Epidermal melanocyte (primary cell): ENCODE results near the gene CASP8AP2.
"Not testable (repeated sequence)": the region's sequence is repeated elsewhere in the genome, so short reads cannot be mapped to it uniquely, and the experiment has no call there.

Experiments used
- DNase-seq: peaks from one replicate; pipeline ENCODE4 v3.0.0; 2011; ENCODE audit warnings: low spot score; ENCODE audit not compliant: insufficient read length

The CASP8AP2 gene

DNA sequence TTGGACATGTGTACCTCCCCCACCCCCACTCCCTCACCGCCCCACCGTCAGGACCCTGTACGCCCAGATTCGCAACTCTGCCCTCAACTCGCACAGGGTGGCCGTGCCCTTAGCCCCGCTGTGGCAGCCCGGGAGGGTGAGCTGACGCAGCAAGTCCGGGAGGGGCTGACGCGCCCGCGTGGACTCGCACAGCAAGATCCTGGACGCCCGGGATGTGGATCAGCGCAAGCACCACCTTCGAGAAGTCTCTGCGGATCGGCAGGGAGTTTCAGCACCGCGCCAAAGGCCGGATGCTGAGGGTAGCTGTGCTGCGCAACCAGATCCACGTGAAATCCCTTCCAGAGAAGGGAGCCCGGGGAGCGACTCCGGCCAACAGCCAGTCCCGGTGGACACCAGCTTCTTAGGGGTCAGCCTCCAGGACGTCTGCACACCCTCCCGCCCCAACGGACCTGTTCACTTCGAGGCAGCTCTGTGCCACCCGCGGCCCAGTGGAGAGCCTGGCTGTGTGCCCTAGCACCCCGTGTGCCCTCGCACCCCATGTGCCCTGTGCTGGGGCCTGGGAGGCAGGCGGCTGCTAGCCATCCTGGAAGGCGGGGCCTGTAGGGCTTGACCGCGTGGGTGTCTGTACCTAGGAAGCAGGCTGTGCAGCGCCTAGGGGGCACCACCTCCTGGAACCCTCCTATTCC, 57.9 kb downstream of the CASP8AP2 start:
- DNase-seq = no peak

DNA sequence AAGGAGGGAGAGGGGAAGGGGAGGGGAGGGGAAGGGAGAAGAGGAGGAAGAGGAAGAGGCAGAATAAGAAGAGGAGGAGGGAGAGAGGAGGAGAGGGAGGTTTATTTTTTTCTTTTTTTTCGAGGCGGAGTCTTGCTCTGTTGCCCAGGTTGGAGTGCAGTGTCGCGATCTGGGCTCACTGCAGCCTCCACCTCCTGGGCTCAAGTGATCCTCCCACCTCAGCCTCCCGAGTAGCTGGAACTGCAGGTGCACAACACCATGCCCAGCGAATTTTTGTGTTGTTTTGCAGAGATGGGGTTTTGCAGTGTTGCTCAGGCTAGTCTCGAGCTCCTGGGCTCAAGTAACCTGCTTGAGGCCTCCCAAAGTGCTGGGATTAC, 58.4 kb downstream of the CASP8AP2 start:
- no peak for DNase-seq

- DNase-seq = no peak
Measured at GRCh38 chr6:89888871-89889270, 59.2 kb downstream of the CASP8AP2 start.

GRCh38 chr6:89890845-89891528, 61.3 kb downstream of the CASP8AP2 start:
- DNase-seq = not testable (repeated sequence)

- not testable (repeated sequence) for DNase-seq
Measured at GRCh38 chr6:89892577-89892976, 62.9 kb downstream of the CASP8AP2 start.

- no peak for DNase-seq
Measured at GRCh38 chr6:89894169-89894568, 64.5 kb downstream of the CASP8AP2 start, which contains the start of gene GJA10. GJA10 (plus strand) TSS chr6:89894469; CDS start chr6:89894469, 0 bp downstream.

- DNase-seq = no peak
Measured at GRCh38 chr6:89895276-89895874, 65.7 kb downstream of the CASP8AP2 start.

DNA sequence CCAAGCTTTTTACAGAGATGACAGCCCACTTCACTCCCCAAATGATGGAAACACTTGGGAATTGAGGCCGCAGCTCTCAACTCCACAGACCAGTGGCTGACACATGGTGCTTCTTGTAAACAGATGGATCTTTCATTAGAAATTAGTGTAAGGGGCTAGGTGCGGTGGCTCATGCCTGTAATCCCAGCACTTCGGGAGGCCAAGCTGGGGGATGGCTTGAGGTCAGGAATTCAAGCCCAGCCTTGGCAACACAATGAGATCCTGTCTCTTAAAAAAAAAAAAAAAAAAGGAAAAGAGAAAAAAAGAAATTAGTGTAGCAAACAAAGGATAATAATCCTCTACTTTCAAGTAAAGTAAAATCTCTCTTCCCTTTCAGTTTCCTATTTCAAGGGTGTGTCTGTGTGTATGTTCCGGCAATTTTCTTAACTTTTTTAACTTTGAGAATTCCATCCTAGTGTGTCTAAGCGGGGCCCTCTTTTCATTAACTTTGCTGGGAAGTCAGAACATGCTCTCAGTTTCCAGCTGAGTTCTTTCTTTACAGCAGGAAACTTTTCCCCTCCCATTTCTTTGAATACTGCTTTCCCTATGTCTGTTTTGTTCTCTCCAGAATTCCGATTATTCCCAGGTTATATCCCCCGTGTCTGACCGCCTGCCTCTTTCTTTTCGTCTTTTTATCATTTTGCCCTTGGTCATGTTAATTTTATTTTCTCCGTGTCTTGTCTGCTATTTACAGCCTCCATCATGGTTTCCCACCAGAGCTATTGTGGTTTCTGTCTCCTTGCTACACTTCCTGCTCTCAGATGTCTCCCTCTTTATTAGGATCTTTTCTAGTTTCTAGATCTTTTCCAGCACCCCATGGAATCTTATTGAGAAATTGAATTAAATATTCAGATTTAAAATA, 80.6 kb downstream of the CASP8AP2 start:
- DNase-seq = not testable (repeated sequence)

- DNase-seq = no peak
Measured at GRCh38 chr6:89910902-89911240, 81.2 kb downstream of the CASP8AP2 start.

- no peak for DNase-seq
Measured at GRCh38 chr6:89916136-89916920, 86.6 kb downstream of the CASP8AP2 start.

GRCh38 chr6:89917216-89917615, 87.5 kb downstream of the CASP8AP2 start:
- no peak for DNase-seq

DNA sequence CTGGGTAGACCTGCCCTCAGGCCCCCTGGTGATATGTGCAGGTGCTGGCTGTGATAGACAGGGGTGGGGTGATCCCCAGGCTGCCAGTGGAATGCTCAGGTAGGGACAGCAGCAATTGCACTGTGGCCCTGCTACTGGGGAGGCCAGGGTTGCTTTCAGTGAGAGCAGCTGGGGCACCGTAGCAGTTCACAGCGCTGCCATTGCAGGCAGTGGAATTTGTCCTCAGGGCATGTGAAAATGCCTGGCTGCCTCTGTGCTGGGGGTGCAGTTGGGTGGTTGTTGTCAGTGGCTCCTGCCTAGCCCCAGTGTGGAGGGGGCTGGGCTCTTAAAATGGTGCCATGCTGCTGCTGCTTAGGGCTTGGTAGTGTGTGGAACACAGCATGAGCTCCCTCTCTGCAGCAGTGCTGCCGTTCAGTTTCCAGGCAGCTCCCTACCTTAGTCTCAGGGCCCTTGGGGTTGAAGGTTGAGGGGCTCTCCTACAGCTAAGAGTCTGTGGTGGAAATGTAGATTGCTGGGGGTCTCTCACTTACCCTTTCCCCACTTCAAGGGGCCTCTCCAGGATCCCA, 88.2 kb downstream of the CASP8AP2 start:
- DNase-seq = no peak
